Kidney (tissue), 14 donors: ENCODE results near the gene MAD1L1. TPM values are rescaled to one million over a fixed set of nuclear protein-coding genes. Genes with fewer than 3 reads are reported as not detected.

Source experiments
- DNase-seq, 5 donors: peaks; one replicate each; pipeline ENCODE4 v3.0.0-alpha.2; 2013 to 2020
- FAIRE-seq: peaks from 2 replicates; lab custom pipeline; 2012; peaks lifted over from hg19 to GRCh38; lab: Jason Lieb, UNC
- H3K27ac ChIP-seq, 2 donors: one replicate each; pipeline ENCODE4 v1.7.0; 2013; ENCODE audit warnings: low read depth in 2 of 2, low read length in 2 of 2, inconsistent platforms in 1 of 2
- H3K27me3 ChIP-seq: one replicate; pipeline ENCODE4 v1.7.1; 2013; ENCODE audit warnings: low read length, inconsistent platforms; ENCODE audit not compliant: control insufficient read depth, insufficient read depth
- H3K36me3 ChIP-seq, 3 donors: one replicate each; pipeline versions ENCODE4 v1.7.0 to v1.7.1; 2013; ENCODE audit warnings: low read length in 3 of 3, control low read depth in 1 of 3, inconsistent platforms in 1 of 3; ENCODE audit not compliant: insufficient read depth in 3 of 3, control insufficient read depth in 2 of 3
- H3K4me1 ChIP-seq, 3 donors: one replicate each; pipeline versions ENCODE4 v1.7.0 to v1.7.1; 2013; ENCODE audit warnings: low read length in 3 of 3, inconsistent platforms in 1 of 3, low read depth in 1 of 3; ENCODE audit not compliant: control insufficient read depth in 2 of 3, insufficient read depth in 2 of 3
- H3K4me3 ChIP-seq, 3 donors: one replicate each; pipeline versions ENCODE4 v1.7.0 to v1.8.1; 2013; ENCODE audit warnings: low read length in 3 of 3, control low read depth in 1 of 3, inconsistent platforms in 1 of 3
- H3K9ac ChIP-seq, 3 donors: one replicate each; pipeline versions ENCODE4 v1.7.0 to v1.7.1; 2013; ENCODE audit warnings: low read length in 3 of 3, control low read depth in 1 of 3, inconsistent platforms in 1 of 3
- H3K9me3 ChIP-seq, 3 donors: one replicate each; pipeline versions ENCODE4 v1.7.0 to v1.7.1; 2013; ENCODE audit warnings: low read length in 3 of 3, control low read depth in 1 of 3, inconsistent platforms in 1 of 3; ENCODE audit not compliant: control insufficient read depth in 2 of 3, insufficient read depth in 1 of 3
- CTCF ChIP-seq: IDR thresholded peaks from 3 replicates; pipeline ENCODE4 v1.5.1; 2012; ENCODE audit warnings: mild to moderate bottlenecking, moderate library complexity, borderline replicate concordance; ENCODE audit not compliant: insufficient read depth; ENCODE audit errors: extremely low read depth
- intact Hi-C: fragments of 100-400 bp; cut with DNase I; formaldehyde crosslinking; loops from one replicate; pipeline ENCODE4 v1.11.1; 2022
- polyA plus RNA-seq: library from polyadenylated mRNA; stranded (reverse); fragments of 350-450 nt; fragmentation: Illumina TruSeq; extraction: RNeasy Lipid Tissue Mini Kit (QIAGEN cat#74804); gene quantifications from one replicate; pipeline ENCODE4 v1.2.3, GENCODE V29; 2014; ENCODE audit warnings: low read depth, low replicate concordance; ENCODE audit not compliant: insufficient read depth
- total RNA-seq: library from RNA; stranded (reverse); fragmentation: NEBNext Ultra II Directional; extraction: Animal tissue kit (Norgen Biotek cat#: 25700); gene quantifications from one replicate; pipeline ENCODE4 v1.2.1, GENCODE V29; 2021
- donor health status: control.
- donor health status: control.
- donor health status: control.
- donor health status: control.
- donor health status: control.
- donor health status: DM: yes; HTN: yes; CAD: no.
- donor health status: Normal renal cell carcinoma (clear cell type).

The MAD1L1 gene
- total and polyA plus RNA-seq, 2 donors from 2014 or later = 33.2 to 45.2 TPM

- intact Hi-C loops = no loop called here
Observed at GRCh38 chr7:1913466-1914282, 319.1 kb downstream of the MAD1L1 start.

DNA sequence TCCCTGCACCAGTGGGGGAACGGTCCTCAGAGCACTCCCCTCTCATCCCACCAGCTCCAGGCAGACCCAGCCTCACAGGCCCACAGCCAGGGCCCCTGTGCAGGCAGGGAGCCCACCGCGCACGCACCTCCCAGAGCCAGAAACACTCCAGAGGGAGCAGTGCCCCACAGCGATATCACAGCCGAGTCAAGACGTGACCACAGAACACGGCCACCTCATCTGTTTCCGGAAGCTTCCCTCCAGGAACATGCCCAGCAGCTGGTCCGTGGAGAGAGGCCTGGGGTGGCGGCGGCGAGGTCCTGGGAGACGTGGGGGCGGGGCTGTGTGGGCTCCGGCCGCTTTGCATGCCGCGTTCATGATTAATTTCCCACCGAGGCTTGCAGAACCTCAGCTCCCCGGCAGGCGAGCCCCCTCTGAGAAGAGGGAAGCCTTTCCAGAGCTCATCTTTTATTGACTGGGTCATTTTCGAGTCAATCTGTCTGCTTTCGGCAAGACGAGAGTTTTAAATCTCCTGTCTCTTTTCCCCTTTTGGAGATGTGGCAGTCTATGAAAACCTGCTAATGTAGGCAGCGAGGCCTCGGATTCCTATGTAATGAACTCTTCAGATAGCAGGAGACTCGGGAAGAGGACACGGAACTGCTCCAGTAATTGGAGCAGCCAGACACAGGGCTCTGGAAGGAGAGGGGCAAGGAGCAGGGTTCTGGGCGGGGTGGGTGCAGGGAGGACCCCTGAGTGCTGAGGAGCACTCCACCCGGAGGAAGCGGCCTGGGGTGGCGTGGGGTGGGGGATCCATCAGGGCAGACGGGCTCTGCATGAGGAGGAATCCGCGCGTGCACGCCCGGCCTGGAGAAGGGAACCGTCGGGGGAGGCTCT is 319.9 kb downstream of the MAD1L1 start:
- Histone ChIP-seq H3K9ac (no peak overlapping the region), H3K4me3 (no peak overlapping the region), H3K27ac (no peak overlapping the region), H3K4me1 (peaks cover 0 to 2% (median 0%) of the 10 kb centered on the region in 3 donors), H3K9me3 (no peaks in the 10 kb centered on the region), H3K36me3 (no peaks in the 10 kb centered on the region), H3K27me3 (no peaks in the 10 kb centered on the region)
- DNase-seq = peak; percentile 86 to 89 (median 87)
- intact Hi-C loops = no loop called here
- no peak for FAIRE-seq
- no peak for TF ChIP-seq CTCF

More at GRCh38 chr7:1913466-1914282, 319.1 kb downstream of the MAD1L1 start:
- peaks cover 0 to 2% (median 0%) of the 10 kb centered on the region in 3 donors for H3K4me1 ChIP-seq
- FAIRE-seq = no peak
- H3K27me3 ChIP-seq = no peaks in the 10 kb centered on the region
- H3K9me3 ChIP-seq = no peaks in the 10 kb centered on the region
- TF ChIP-seq CTCF = no peak
- no peaks in the 10 kb centered on the region for H3K36me3 ChIP-seq
- H3K27ac ChIP-seq = no peak overlapping the region
- peak in 3 of 5 donors; percentile 36 to 71 (median 64) for DNase-seq
- no peak overlapping the region for H3K4me3 ChIP-seq
- no peak overlapping the region for H3K9ac ChIP-seq

GRCh38 chr7:1911571-1911970 is 321.2 kb downstream of the MAD1L1 start:
- intact Hi-C loops = no loop called here
- H3K4me1 ChIP-seq = peaks cover 0 to 2% (median 0%) of the 10 kb centered on the region in 3 donors
- no peaks in the 10 kb centered on the region for H3K36me3 ChIP-seq
- H3K4me3 ChIP-seq = no peak overlapping the region
- FAIRE-seq = no peak
- H3K9ac ChIP-seq = no peak overlapping the region
- TF ChIP-seq CTCF = no peak
- H3K27me3 ChIP-seq = no peaks in the 10 kb centered on the region
- H3K9me3 ChIP-seq = no peaks in the 10 kb centered on the region
- DNase-seq = peak in 1 of 5 donors; percentile 53
- H3K27ac ChIP-seq = no peak overlapping the region
